Activated CD8-positive, alpha-beta T cell treated with anti-CD3 and anti-CD28 coated beads for 36 hours (primary cell): ENCODE measurements around the gene TEX50. TPM values are rescaled to one million over a fixed set of nuclear protein-coding genes. Genes with fewer than 3 reads are reported as not detected.
"Not testable (repeated sequence)": the region's sequence is repeated elsewhere in the genome, so short reads cannot be mapped to it uniquely, and the experiment has no call there.

ENCODE experiments used
- ATAC-seq: fragments of 200-7000 bp; cut with Tn5 transposase; one replicate; pipeline ENCODE4 v1.10.0; 2021; ENCODE audit warnings: mild to moderate bottlenecking, moderate library complexity
- CTCF ChIA-PET: fragments of 350-600 bp; sonication (Branson Sonifier 250); formaldehyde crosslinking; loops from one replicate; lab custom pipeline; 2021; ENCODE audit warnings: antibody characterized with exemption; lab: Charles Lee
- POLR2A ChIA-PET: fragments of 350-600 bp; sonication (Branson Sonifier 250); formaldehyde crosslinking; loops from one replicate; lab custom pipeline; 2021; ENCODE audit warnings: antibody characterized with exemption; lab: Charles Lee
- DNase-seq: peaks from one replicate; pipeline ENCODE4 v3.0.0-alpha.2; 2020
- H3K27ac Mint-ChIP-seq: one replicate; pipeline ENCODE4 v1.8.0; 2021; ENCODE audit warnings: mild to moderate bottlenecking, mixed read lengths
- H3K27me3 Mint-ChIP-seq: one replicate; pipeline ENCODE4 v1.8.0; 2021; ENCODE audit warnings: mixed read lengths
- H3K36me3 Mint-ChIP-seq: one replicate; pipeline ENCODE4 v1.8.0; 2021; ENCODE audit warnings: low read depth, mixed read lengths
- H3K4me1 Mint-ChIP-seq: one replicate; pipeline ENCODE4 v1.8.0; 2021; ENCODE audit warnings: low read depth, mixed read lengths
- H3K4me3 Mint-ChIP-seq: one replicate; pipeline ENCODE4 v1.8.0; 2021; ENCODE audit warnings: mild to moderate bottlenecking, moderate library complexity, mixed read lengths
- H3K9me3 Mint-ChIP-seq: one replicate; pipeline ENCODE4 v1.8.0; 2021; ENCODE audit warnings: mixed read lengths
- intact Hi-C: fragments of 100-400 bp; cut with micrococcal nuclease; formaldehyde crosslinking; loops from one replicate; pipeline ENCODE4 v1.10.0; 2022
- total RNA-seq, 2 experiments: library from RNA; stranded (reverse); gene quantifications; one replicate each; pipeline ENCODE4 v1.2.3, GENCODE V29; 2021
- TF ChIP-seq, protein P1 (sequence below): fragments of 200-600 bp; IDR thresholded peaks from one replicate; pipeline ENCODE4 v1.8.0; 2022; ENCODE audit warnings: antibody characterized with exemption, mild to moderate bottlenecking

Gene TEX50
- total RNA-seq, 2 experiments from 2014 or later, result not detected

DNA sequence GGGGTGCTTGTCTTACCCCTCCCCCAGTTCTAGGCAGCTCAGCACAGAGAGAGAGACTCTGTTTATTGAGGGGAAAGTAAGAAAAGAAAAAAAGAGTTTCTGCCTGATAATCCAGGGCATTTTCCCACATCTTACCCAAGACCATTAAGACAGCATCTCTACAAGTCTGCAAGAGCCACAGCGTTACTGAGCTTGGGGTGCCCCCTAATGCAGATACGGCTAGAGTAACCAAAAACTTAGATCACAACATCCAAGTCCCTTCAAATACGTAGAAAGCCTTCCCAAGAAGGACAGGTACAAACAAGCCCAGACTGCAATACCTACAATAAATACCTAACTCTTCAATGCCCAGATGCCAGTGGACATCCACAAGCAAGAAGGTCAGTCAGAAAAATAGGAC, 6.2 kb upstream of the TEX50 start:
- POLR2A ChIA-PET, result no interaction called here
- no peak overlapping the region for H3K4me3 Mint-ChIP-seq
- no peaks in the 10 kb centered on the region for H3K4me1 Mint-ChIP-seq
- intact Hi-C loops, result no loop called here
- no peaks in the 10 kb centered on the region for H3K36me3 Mint-ChIP-seq
- DNase-seq (peak; percentile 22), ATAC-seq (no peak)
- no peak overlapping the region for H3K27ac Mint-ChIP-seq
- TF ChIP-seq, protein P1, sequence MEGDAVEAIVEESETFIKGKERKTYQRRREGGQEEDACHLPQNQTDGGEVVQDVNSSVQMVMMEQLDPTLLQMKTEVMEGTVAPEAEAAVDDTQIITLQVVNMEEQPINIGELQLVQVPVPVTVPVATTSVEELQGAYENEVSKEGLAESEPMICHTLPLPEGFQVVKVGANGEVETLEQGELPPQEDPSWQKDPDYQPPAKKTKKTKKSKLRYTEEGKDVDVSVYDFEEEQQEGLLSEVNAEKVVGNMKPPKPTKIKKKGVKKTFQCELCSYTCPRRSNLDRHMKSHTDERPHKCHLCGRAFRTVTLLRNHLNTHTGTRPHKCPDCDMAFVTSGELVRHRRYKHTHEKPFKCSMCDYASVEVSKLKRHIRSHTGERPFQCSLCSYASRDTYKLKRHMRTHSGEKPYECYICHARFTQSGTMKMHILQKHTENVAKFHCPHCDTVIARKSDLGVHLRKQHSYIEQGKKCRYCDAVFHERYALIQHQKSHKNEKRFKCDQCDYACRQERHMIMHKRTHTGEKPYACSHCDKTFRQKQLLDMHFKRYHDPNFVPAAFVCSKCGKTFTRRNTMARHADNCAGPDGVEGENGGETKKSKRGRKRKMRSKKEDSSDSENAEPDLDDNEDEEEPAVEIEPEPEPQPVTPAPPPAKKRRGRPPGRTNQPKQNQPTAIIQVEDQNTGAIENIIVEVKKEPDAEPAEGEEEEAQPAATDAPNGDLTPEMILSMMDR, result no peak
- H3K9me3 Mint-ChIP-seq, result no peaks in the 10 kb centered on the region
- CTCF ChIA-PET, result no interaction called here
- no peaks in the 10 kb centered on the region for H3K27me3 Mint-ChIP-seq

DNA sequence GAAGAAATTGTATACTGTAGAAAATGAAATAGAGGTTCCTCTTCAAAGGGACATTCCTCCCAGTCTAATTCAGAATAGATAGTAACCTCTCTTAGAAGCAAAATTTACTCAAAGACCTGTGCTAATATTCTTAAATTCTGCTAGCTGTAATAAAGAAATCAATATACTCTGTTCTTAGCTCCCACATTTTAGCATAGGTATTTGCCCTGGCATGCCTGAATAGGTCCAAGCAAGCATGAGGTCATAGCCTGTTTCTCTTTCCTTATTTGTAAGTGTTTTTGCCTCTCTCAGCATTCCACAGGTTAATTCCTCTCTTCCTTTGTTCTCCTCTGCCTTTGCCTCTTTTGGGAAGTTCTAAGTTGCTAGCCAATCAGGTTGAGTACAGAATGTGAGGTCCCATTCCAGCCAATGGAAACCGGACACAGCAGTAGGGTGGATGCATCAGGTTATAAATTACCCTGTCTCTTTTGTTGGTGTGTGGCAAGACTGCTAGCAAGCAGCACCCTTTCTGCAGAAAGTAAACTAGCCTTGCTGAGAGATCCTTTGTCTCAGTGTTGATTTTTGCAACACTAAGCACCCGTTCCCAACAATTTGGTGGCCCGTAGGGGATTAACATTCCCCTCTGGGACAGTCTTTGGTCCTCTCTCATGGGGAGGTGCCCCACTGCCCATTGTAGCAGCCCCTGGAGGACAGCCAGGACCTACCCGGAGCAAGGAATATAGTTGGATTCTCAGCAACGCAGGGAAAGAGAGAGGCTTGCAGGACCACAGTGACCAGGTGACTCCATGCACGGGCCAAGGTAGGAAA, 2.3 kb downstream of the TEX50 start:
- H3K4me1 Mint-ChIP-seq, H3K4me3 Mint-ChIP-seq, DNase-seq, CTCF ChIA-PET, H3K27me3 Mint-ChIP-seq, H3K36me3 Mint-ChIP-seq, ATAC-seq, H3K9me3 Mint-ChIP-seq, intact Hi-C loops, POLR2A ChIA-PET, H3K27ac Mint-ChIP-seq: not testable (repeated sequence)

DNA sequence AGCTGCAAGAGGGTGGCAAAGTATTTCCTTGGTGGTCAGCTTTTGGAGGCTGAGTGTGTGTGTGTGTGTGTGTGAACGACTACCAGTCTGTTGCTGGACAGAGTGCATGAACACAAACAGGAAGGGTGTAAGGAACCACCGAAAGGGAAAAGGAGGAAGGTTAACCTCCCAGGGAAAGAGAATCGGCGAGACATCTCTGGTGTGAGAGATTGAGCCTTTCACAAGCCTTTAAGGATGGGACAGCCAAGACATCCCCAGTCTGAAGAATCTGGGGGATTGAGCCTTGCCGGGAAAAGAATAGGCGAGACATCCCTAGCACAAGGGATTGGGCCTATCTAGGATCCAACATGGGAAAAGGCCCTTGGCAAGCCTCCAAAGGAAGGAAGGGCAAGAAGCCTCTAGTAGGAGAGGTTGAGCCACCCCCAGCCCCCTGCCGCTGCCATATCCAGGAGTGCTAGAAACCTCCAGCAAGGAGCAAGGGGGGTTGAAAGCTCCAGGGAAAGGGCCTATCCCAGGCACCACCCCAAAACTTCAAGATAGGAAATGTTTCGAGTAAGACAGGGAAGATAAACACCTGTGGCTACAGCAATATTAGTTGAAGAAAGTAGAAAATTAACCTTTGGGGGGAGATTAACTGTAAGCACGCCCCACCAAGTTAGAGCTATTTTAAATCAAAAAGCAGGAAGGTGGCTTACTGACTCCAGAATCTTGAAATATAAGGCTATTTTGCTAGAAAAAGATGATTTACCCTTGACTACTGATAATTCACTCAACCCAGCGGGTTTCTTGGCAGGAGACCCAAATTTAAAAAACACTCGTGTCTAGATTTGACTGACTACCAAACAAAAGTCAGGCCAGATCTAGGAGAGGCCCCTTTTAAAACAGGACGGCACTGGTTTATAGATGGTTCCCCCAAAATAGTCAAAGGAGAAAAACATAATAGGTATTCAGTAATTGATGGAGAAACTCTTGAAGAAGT, 3.2 kb downstream of the TEX50 start:
- ATAC-seq, result no peak
- intact Hi-C loops, result no loop called here
- H3K4me1 Mint-ChIP-seq, result no peaks in the 10 kb centered on the region
- H3K4me3 Mint-ChIP-seq, result no peak overlapping the region
- no peak overlapping the region for H3K27ac Mint-ChIP-seq
- DNase-seq, result no peak
- ChIA-PET CTCF (interaction anchor here (0.9 to 1.2 kb wide), 2 partner anchors 102 to 220 kb away, joined by 3 read pairs; no protein-coding TSS in a partner anchor), POLR2A (no interaction called here)
- peaks cover 13% of the 10 kb centered on the region for H3K9me3 Mint-ChIP-seq
- no peaks in the 10 kb centered on the region for H3K36me3 Mint-ChIP-seq
- no peaks in the 10 kb centered on the region for H3K27me3 Mint-ChIP-seq
- TF ChIP-seq, protein P1, result no peak

DNA sequence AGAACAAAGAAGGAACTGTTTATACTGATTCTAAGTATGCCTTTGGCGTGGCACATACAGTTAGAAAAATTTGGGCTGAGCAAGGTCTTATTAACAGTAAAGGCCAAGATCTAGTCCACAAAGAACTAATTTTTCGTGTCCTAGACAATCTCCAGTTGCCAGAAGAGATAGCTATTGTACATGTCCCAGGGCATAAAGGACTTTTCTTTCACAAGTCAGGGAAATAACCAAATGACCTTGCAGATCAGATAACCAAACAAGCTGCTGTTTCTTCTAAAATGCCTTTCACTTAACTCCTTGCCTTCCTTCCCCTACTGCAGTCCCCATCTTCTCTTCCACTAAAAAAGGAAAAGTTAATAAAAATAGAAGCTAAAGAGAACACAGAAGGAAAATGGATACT, 4.0 kb downstream of the TEX50 start:
- Mint-ChIP-seq H3K4me3 (no peak overlapping the region), H3K9me3 (peaks cover 13% of the 10 kb centered on the region), H3K4me1 (no peaks in the 10 kb centered on the region), H3K27me3 (no peaks in the 10 kb centered on the region), H3K27ac (no peak overlapping the region), H3K36me3 (no peaks in the 10 kb centered on the region)
- ATAC-seq (no peak), DNase-seq (no peak)
- ChIA-PET CTCF (interaction anchor here (0.9 to 1.6 kb wide), 3 partner anchors 103 to 221 kb away, joined by 3 to 4 read pairs (median 3); no protein-coding TSS in a partner anchor), POLR2A (no interaction called here)
- intact Hi-C loops, result no loop called here
- TF ChIP-seq, protein P1, result no peak

DNA sequence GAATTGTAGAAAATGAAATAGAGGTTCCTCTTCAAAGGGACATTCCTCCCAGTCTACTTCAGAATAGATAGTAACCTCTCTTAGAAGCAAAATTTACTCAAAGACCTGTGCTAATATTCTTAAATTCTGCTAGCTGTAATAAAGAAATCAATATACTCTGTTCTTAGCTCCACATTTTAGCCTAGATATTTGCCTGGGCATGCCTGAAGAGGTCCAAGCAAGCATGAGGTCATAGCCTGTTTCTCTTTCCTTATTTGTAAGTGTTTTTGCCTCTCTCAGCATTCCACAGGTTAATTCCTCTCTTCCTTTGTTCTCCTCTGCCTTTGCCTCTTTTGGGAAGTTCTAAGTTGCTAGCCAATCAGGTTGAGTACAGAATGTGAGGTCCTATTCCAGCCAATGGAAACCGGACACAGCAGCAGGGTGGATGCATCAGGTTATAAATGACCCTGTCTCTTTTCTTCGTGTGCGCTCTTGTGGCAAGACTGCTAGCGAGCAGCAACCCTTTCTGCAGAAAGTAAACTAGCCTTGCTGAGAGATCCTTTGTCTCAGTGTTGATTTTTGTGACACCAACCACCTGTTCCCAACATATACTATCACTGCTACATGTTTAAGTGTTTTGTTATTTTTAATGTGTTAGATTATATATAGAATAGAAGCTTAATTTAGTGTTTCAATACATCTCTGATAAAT, 7.5 kb downstream of the TEX50 start:
- H3K36me3 Mint-ChIP-seq, H3K4me3 Mint-ChIP-seq, H3K27me3 Mint-ChIP-seq, H3K4me1 Mint-ChIP-seq, DNase-seq, POLR2A ChIA-PET, H3K9me3 Mint-ChIP-seq, ATAC-seq, intact Hi-C loops, CTCF ChIA-PET: not testable (repeated sequence)
- peak overlapping the region; percentile 23 for H3K27ac Mint-ChIP-seq
